Measurements from ENCODE around the gene ALDH7A1.

- TF ChIP-seq CTCF (IDR thresholded peaks at IDR 0.05; ENCODE audit: borderline replicate concordance, extremely low read depth, low read length, poor library complexity, severe bottlenecking) (no peak), EZH2 (IDR thresholded peaks at IDR 0.05; ENCODE audit: borderline replicate concordance, low read depth, low read length, severe bottlenecking) (no peak)
Measured at GRCh38 chr5:126514558-126515141, 80.4 kb downstream of the ALDH7A1 start.

Data from DND-41 (cell line).